Suppressor macrophage treated with lipopolysaccharide for 1 hour (primary cell): ENCODE data around the gene AGMO.
A peak's percentile ranks its signal among the peaks of the same experiment; 100 is the strongest.
"Not testable (repeated sequence)": the region's sequence is repeated elsewhere in the genome, so short reads cannot be mapped to it uniquely, and the experiment has no call there.

ENCODE experiments used
- DNase-seq, 3 donors: peaks; one replicate each; pipeline ENCODE4 v3.0.0-alpha.2; 2020 to 2022

The AGMO gene

DNA sequence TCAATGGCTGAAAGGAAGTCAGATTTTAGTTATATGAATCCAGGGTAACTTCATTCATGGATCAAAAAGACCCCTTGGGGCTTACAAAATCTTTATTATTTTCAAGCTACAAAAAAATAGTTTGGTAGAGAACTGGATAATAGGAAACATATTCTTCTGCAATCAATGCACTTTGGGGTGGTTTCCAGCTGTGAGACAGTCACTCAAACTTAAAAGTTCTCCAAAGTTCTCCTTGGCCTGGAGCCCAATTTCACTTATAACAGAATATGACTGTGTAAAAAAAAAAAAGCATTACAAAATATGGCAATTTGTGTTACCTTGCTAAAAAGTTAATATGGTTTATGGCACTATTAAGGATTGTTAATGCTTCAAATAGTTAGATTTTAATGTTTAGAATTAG is 255.5 kb downstream of the AGMO start:
- DNase-seq: peak in 1 of 3 donors; percentile 6

DNA sequence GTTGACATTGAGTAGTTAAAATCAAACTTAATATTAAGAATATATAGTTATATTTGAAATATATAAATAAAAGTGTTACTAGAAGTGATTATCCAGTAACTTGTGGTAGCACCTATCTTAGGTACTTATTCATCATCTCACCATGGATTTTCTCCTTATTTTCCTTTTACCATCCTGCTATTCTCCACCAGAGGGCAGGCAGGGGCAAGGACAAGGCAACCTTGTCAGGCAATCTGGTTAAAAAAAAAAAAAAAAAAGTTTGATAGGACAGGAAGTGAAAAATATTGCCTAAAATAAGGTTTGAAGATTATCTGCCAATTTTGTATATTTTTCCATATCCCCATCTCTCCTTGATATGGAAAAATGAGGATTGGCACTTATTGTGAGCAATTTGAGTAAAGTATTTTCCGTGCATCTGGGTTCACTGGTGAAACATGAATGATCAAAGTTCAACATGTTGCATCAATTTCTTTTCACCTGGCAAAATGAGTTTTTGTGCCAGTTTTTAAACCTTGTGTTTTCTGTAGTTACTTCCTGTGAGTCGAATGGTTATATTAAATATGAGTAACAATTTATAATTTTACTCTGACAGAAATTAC is 256.7 kb downstream of the AGMO start:
- DNase-seq: peak; percentile 49 to 68 (median 58)

- no peak for DNase-seq
Measured at GRCh38 chr7:15303357-15303756, 258.5 kb downstream of the AGMO start.

DNA sequence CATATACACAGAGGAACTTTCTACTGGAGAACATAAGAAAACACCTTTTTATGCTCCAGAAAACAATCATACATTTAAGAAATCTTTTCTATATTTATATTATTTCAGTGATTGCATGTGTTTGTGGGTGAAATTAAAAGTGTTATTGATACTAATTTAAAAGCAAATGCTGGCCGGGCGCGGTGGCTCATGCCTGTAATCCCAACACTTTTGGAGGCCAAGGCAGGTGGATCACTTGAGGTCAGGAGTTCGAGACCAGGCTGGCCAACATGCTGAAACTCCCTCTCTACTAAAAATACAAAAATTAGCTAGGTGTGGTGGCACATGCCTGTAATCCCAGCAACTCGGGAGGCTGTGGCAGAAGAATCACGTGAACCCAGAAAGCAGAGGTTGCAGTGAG is 260.8 kb downstream of the AGMO start:
- DNase-seq: not testable (repeated sequence)

DNA sequence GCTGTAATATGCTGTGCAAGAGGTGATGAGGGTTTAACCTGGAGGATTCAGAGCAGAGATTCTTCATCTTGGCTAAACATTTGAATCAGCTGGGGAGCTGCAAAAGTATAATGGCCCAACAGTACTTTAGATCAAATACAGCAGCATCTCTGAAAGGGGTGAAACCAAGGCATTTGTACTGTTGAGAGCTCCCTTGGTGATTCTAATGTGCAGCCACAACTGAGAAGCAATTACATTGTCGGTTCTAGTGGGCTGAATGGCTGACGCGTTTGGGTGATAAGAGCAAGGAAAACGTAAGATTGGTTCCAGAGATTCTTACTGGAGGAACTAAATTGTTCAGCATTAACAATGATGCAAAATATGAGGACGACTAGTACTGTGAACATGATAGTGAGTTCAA is 269.7 kb downstream of the AGMO start:
- DNase-seq: no peak

DNA sequence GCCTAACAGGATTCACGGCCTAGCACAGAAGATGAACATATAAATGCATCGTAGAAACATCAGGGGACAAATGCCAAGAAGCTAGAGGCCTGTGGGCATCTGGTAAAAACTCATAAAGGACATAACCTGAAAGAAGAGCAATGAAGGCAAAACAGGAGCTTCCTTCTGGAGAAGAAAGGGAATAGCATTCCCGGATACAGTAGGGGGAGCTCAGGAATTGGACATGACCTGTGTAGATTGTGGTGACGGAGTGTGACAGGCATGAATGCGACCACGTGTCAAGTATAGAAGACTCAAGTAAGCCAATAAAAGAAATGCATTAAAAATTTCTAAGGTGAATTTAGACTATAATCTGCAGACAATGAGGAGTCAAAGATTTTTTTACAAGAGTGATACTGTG is 270.1 kb downstream of the AGMO start:
- DNase-seq: no peak

GRCh38 chr7:15288741-15289140 is 273.1 kb downstream of the AGMO start:
- DNase-seq: no peak

- DNase-seq: no peak
Measured at GRCh38 chr7:15284396-15284795, 277.4 kb downstream of the AGMO start.

GRCh38 chr7:15280078-15280733 is 281.6 kb downstream of the AGMO start:
- no peak for DNase-seq

- no peak for DNase-seq
Measured at GRCh38 chr7:15279640-15280039, 282.2 kb downstream of the AGMO start.

GRCh38 chr7:15257689-15258088 is 304.1 kb downstream of the AGMO start:
- no peak for DNase-seq

GRCh38 chr7:15252181-15252580 is 309.6 kb downstream of the AGMO start:
- no peak for DNase-seq

GRCh38 chr7:15248514-15248913 is 313.3 kb downstream of the AGMO start:
- no peak for DNase-seq

DNA sequence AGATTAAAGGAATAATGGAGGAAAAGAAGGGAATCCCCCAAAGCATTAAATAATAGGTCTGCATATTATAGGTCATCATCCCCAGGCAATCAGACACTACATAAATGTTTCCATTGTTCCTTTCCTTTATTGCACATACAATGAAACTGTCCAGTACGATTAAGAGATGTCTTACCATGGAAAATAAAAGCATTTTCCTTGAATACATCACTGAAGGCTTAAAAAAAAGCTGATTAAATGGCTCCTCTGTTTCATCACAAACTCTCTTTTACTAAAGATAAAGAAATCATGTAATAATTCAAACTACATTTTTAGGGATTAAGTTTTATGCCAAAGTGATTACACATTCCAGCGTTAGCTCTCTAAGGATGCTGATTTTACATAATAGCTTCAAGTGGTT is 316.0 kb downstream of the AGMO start:
- DNase-seq: no peak

DNA sequence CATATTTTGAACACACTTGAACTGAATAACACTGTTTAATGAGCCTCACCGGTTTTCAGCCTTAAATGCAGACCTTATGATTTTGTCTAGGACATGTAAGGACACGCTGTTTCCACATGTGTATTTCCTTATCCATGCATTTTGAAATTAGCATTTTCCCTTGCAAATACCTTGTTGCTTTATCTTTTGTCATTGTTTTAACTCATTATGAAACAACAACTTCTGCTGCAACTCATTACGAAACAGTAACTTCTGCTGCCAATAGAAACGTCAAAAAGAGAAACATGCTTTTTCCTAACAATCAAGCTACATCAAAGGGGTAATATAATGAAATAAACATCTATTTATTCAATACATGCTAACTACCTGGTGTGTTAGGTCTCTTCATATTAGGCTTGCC is 322.0 kb downstream of the AGMO start:
- peak in 2 of 3 donors; percentile 1 for DNase-seq

GRCh38 chr7:15236952-15237351 is 324.9 kb downstream of the AGMO start:
- peak in 2 of 3 donors; percentile 6 to 17 for DNase-seq

DNA sequence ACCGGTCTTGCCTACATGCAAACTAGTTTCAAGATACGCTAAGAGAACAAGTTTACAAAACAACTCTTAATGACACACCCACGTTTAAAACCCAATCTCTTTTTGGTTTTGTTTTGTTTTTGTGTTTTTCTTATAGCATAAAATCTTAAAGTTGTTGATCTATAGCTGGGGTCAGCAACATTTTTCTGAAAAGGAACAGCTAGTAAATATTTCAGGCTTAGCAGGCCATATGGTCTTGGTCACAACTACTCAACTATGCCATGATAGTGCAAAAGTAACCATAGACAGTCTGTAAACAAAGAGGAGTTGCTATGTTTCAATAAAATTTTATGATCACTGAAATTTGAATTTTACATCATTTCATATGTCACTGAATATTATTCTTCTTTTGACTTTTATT is 327.4 kb downstream of the AGMO start:
- no peak for DNase-seq

DNA sequence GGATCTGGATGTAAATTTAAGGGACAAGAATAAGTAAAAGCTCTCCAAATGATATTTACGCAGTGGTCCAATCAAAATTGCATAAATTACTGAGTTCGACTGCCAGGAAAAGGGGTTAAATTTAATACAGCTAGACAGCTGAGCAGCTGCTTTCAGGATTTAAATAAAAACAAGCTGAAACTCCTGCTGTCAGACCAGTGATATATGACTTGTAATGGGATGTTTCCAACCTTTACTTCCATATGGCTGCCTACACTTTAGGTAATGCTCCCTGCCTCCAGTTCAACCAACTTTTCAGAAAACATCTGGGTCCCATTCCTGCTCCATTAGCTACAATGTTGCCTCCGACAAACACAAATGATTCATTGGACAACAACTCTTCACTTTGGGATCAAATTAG is 333.0 kb downstream of the AGMO start:
- DNase-seq: no peak

DNA sequence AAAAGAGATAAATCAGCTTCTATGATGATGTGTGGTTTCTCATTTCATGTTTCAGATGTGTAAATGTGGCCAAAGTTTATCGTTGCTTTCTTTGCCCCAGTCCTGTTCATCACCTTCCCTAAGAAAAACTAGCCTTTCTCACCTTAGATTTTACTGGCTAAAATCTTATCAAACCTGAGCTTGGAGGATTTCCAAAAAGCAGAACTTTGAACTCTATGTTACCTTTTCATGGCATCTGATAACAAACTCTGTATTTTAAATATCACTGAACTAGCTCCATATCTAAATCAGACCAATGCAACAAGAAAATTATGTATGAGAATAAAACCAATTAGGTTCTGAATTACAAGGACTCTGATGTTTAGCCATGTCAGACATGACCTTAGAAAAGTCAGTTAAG is 335.8 kb downstream of the AGMO start:
- no peak for DNase-seq

GRCh38 chr7:15219758-15220157 is 342.1 kb downstream of the AGMO start:
- no peak for DNase-seq

DNA sequence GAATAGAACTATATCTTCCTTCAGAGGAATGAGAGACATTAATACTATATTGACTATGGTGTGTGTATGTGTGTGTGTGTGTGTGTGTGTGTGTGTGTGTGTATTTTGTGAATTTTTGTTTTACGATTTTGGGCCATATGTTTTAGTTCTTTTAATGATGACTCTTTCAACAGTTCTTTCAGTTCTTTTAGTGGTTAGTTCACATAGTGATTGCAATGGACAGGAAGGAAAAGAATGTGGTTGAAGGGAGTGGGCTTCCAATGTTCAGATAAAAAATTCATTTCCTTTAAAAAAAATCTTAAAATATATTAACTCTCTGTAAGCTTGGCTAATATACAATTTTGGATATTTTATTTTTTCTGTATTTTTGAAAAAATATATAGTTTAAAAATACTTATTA is 343.6 kb downstream of the AGMO start:
- no peak for DNase-seq

- no peak for DNase-seq
Measured at GRCh38 chr7:15215616-15216015, 346.2 kb downstream of the AGMO start.

DNA sequence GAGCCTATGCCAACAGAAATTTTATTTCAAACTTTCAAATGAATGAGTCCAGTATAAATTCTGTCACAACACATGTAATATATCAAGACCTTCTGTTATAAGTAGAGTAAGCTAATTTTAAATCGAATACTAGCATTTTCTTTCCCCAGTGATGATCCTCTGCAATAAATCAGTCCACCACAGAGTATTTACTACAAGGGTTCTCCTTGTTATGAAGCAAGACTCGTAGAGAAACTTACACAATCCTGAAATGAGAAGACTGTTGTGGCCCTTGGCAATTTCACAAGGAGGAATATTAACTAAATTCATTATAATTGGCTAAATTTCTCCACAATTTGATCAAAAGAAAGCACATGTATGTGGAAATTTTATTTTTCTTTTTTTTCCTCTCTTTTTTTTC is 346.8 kb downstream of the AGMO start:
- no peak for DNase-seq

GRCh38 chr7:15213093-15213492 is 348.7 kb downstream of the AGMO start:
- DNase-seq: no peak

- no peak for DNase-seq
Measured at GRCh38 chr7:15209429-15209828, 352.4 kb downstream of the AGMO start.
